H9 (cell line): ENCODE results near the gene PPP1R7. TPM values are rescaled to one million over a fixed set of nuclear protein-coding genes. Genes with fewer than 3 reads are reported as not detected.

Experiments
- DNase-seq: peaks from one replicate; pipeline ENCODE4 v3.0.0-alpha.2; 2017
- H2AFZ ChIP-seq: one replicate; pipeline ENCODE4 v1.6.1; 2013; ENCODE audit warnings: mild to moderate bottlenecking, low read length, control low read depth, moderate library complexity
- H2AK5ac ChIP-seq: 2 replicates; pipeline ENCODE4 v1.6.1; 2013; ENCODE audit warnings: low read length, control low read depth, mixed read lengths; ENCODE audit not compliant: insufficient read length
- H2BK120ac ChIP-seq: one replicate; pipeline ENCODE4 v1.6.1; 2013; ENCODE audit warnings: low read depth, mild to moderate bottlenecking, low read length, control low read depth, inconsistent platforms; ENCODE audit not compliant: poor library complexity, severe bottlenecking
- H2BK12ac ChIP-seq: 2 replicates; pipeline ENCODE4 v1.6.1; 2013; ENCODE audit warnings: low read length, control low read depth, mixed read lengths, low read depth; ENCODE audit not compliant: insufficient read length
- H2BK15ac ChIP-seq: 2 replicates; pipeline ENCODE4 v1.6.1; 2013; ENCODE audit warnings: low read depth, low read length, control low read depth
- H2BK20ac ChIP-seq: one replicate; pipeline ENCODE4 v1.6.1; 2013; ENCODE audit warnings: low read depth, mild to moderate bottlenecking, low read length, control low read depth, inconsistent platforms; ENCODE audit not compliant: poor library complexity, severe bottlenecking
- H2BK5ac ChIP-seq: 2 replicates; pipeline ENCODE4 v1.6.1; 2013; ENCODE audit warnings: low read length, control low read depth, mixed read lengths; ENCODE audit not compliant: insufficient read length
- H3K14ac ChIP-seq: 2 replicates; pipeline ENCODE4 v1.6.1; 2013; ENCODE audit warnings: low read length, control low read depth; ENCODE audit not compliant: insufficient read depth
- H3K18ac ChIP-seq: 2 replicates; pipeline ENCODE4 v1.6.1; 2013; ENCODE audit warnings: low read depth, mild to moderate bottlenecking, mixed read lengths, low read length, control low read depth; ENCODE audit not compliant: insufficient read length
- H3K23ac ChIP-seq: 2 replicates; pipeline ENCODE4 v1.6.1; 2013; ENCODE audit warnings: low read length, control low read depth, mixed read lengths, low read depth; ENCODE audit not compliant: insufficient read length
- H3K23me2 ChIP-seq: 2 replicates; pipeline ENCODE4 v1.6.1; 2013; ENCODE audit warnings: low read depth, mild to moderate bottlenecking, mixed read lengths, low read length, control low read depth; ENCODE audit not compliant: insufficient read length, poor library complexity, severe bottlenecking
- H3K27ac ChIP-seq: 2 replicates; pipeline ENCODE4 v1.5.1; 2013; ENCODE audit warnings: low read length, control low read depth, mixed read lengths, low read depth; ENCODE audit not compliant: insufficient read length
- H3K27me3 ChIP-seq: 2 replicates; pipeline ENCODE4 v1.6.1; 2013; ENCODE audit warnings: low read length, control low read depth, inconsistent platforms; ENCODE audit not compliant: insufficient read depth
- H3K4ac ChIP-seq: 2 replicates; pipeline ENCODE4 v1.6.1; 2013; ENCODE audit warnings: low read depth, mild to moderate bottlenecking, control low read depth, inconsistent platforms, low read length, moderate library complexity
- H3K4me1 ChIP-seq: 2 replicates; pipeline ENCODE4 v1.6.1; 2013; ENCODE audit warnings: low read length, control low read depth, inconsistent platforms; ENCODE audit not compliant: insufficient read depth
- H3K4me2 ChIP-seq: 2 replicates; pipeline ENCODE4 v1.6.1; 2013; ENCODE audit warnings: low read length, control low read depth, mixed read lengths; ENCODE audit not compliant: insufficient read length, insufficient read depth
- H3K56ac ChIP-seq: 2 replicates; pipeline ENCODE4 v1.6.1; 2013; ENCODE audit warnings: low read depth, mild to moderate bottlenecking, mixed read lengths, low read length, control low read depth; ENCODE audit not compliant: insufficient read length
- H3K79me1 ChIP-seq: 2 replicates; pipeline ENCODE4 v1.6.1; 2013; ENCODE audit warnings: low read depth, mild to moderate bottlenecking, moderate library complexity, low read length, control low read depth, inconsistent platforms; ENCODE audit not compliant: insufficient read depth, poor library complexity, severe bottlenecking
- H3K79me2 ChIP-seq: 2 replicates; pipeline ENCODE4 v1.6.1; 2013; ENCODE audit warnings: low read length, control low read depth, inconsistent platforms; ENCODE audit not compliant: insufficient read depth
- H3K9ac ChIP-seq: 2 replicates; pipeline ENCODE4 v1.6.1; 2013; ENCODE audit warnings: low read length, control low read depth, mixed read lengths; ENCODE audit not compliant: insufficient read length; ENCODE audit errors: extremely low read depth
- H3K9me3 ChIP-seq: one replicate; pipeline ENCODE4 v1.6.1; 2013; ENCODE audit warnings: low read depth, low read length, inconsistent platforms; ENCODE audit not compliant: control insufficient read depth
- H3T11ph ChIP-seq: one replicate; pipeline ENCODE4 v1.6.1; 2013; ENCODE audit warnings: mild to moderate bottlenecking, low read length, control low read depth, inconsistent platforms
- H4K20me1 ChIP-seq: one replicate; pipeline ENCODE4 v1.6.1; 2013; ENCODE audit not compliant: control insufficient read depth, insufficient read length, insufficient read depth
- H4K5ac ChIP-seq: 2 replicates; pipeline ENCODE4 v1.6.1; 2013; ENCODE audit warnings: low read depth, mild to moderate bottlenecking, mixed read lengths, low read length, control low read depth; ENCODE audit not compliant: insufficient read length
- H4K8ac ChIP-seq: replicated peaks from 2 replicates; pipeline ENCODE4 v1.6.1; 2013; ENCODE audit warnings: low read length, control low read depth, mixed read lengths, low read depth; ENCODE audit not compliant: insufficient read length
- H4K91ac ChIP-seq: 2 replicates; pipeline ENCODE4 v1.6.1; 2013; ENCODE audit warnings: low read depth, mild to moderate bottlenecking, moderate library complexity, mixed read lengths, low read length, control low read depth; ENCODE audit not compliant: insufficient read length
- H3K27ac Mint-ChIP-seq, 3 experiments: 2 replicates in 2 of 3; 3 replicates in 1 of 3; pipeline ENCODE4 v1.8.0; 2020 to 2021; ENCODE audit warnings: mixed read lengths in 3 of 3, mild to moderate bottlenecking in 1 of 3, moderate library complexity in 1 of 3
- H3K27me3 Mint-ChIP-seq: 2 replicates; pipeline ENCODE4 v1.8.0; 2021; ENCODE audit warnings: low read depth, mild to moderate bottlenecking, moderate library complexity, mixed read lengths
- H3K36me3 Mint-ChIP-seq, 3 experiments: 2 replicates in 2 of 3; 3 replicates in 1 of 3; pipeline ENCODE4 v1.8.0; 2020 to 2021; ENCODE audit warnings: low read depth in 3 of 3, mixed read lengths in 3 of 3; ENCODE audit not compliant: insufficient read depth in 1 of 3
- H3K4me1 Mint-ChIP-seq, 2 experiments: 2 replicates each; pipeline ENCODE4 v1.8.0; 2020; ENCODE audit warnings: mixed read lengths in 2 of 2
- H3K4me3 Mint-ChIP-seq, 2 experiments: 2 replicates in 1 of 2; 3 replicates in 1 of 2; pipeline ENCODE4 v1.8.0; 2020 to 2021; ENCODE audit warnings: mild to moderate bottlenecking in 2 of 2, mixed read lengths in 2 of 2, moderate library complexity in 1 of 2
- H3K9me3 Mint-ChIP-seq, 2 experiments: 2 replicates in 1 of 2; 3 replicates in 1 of 2; pipeline ENCODE4 v1.8.0; 2020; ENCODE audit warnings: mild to moderate bottlenecking in 2 of 2, mixed read lengths in 2 of 2, moderate library complexity in 1 of 2
- CTCF ChIP-seq: fragments of 200-600 bp; sonication (generic); conservative IDR thresholded peaks from 3 replicates; pipeline ENCODE4 v1.8.0; 2021; ENCODE audit warnings: antibody characterized with exemption, mild to moderate bottlenecking
- WGBS: extraction: QIAGEN DNeasy Blood & Tissue Kit; methylation state at CpG from one replicate; pipeline ENCODE4 v1.1.7; 2013; ENCODE audit warnings: missing lambda C conversion rate, low lambda C conversion rate, mixed read lengths; ENCODE audit not compliant: insufficient read length; ENCODE audit errors: extremely low coverage; 5-methylcytosine and 5-hydroxymethylcytosine counted together
- total RNA-seq: library from RNA; stranded (reverse); gene quantifications from 2 replicates; pipeline ENCODE4 v1.2.1, GENCODE V29; 2021

Gene PPP1R7
- total RNA-seq, 1 experiment from 2014 or later: 60.2 TPM

GRCh38 chr2:241160318-241160717, 10.1 kb downstream of the PPP1R7 start:
- Histone ChIP-seq H4K91ac (no peak overlapping the region), H3K4me2 (no peak overlapping the region), H2BK12ac (no peak overlapping the region), H3K9ac (no peak overlapping the region), H3K9me3 (no peaks in the 10 kb centered on the region), H3K23me2 (no peaks in the 10 kb centered on the region), H3K79me2 (no peaks in the 10 kb centered on the region), H4K20me1 (no peaks in the 10 kb centered on the region), H2AFZ (no peak overlapping the region), H3K23ac (no peak overlapping the region), H3K18ac (no peak overlapping the region), H4K5ac (no peak overlapping the region), H3K27me3 (no peaks in the 10 kb centered on the region), H2AK5ac (no peak overlapping the region), H3K14ac (no peak overlapping the region), H2BK20ac (no peak overlapping the region), H3K27ac (no peak overlapping the region), H4K8ac (no peak overlapping the region), H3K4ac (no peak overlapping the region), H3K79me1 (no peaks in the 10 kb centered on the region), H3K56ac (no peak overlapping the region), H2BK15ac (no peak overlapping the region), H3K4me1 (peaks cover 2% of the 10 kb centered on the region; the same call in 1 of the 2 replicates), H2BK120ac (no peak overlapping the region), H3T11ph (no peak overlapping the region), H2BK5ac (no peak overlapping the region)
- no peak for DNase-seq
- no peaks in the 10 kb centered on the region for H3K27me3 Mint-ChIP-seq
- no peak overlapping the region for H3K27ac Mint-ChIP-seq
- peaks cover 6 to 9% of the 10 kb centered on the region in 2 experiments for H3K4me1 Mint-ChIP-seq
- no peak for TF ChIP-seq CTCF
- no peak overlapping the region for H3K4me3 Mint-ChIP-seq
- H3K9me3 Mint-ChIP-seq: no peaks in the 10 kb centered on the region
- WGBS: no CpG with 5 or more reads among the region's 7 CpGs
- H3K36me3 Mint-ChIP-seq: peaks cover 0 to 40% (median 30%) of the 10 kb centered on the region in 3 experiments; a peak in 4 of 7 replicates
